DMS 273 treated with DMSO at 0.1 percent for 48 hours (cell line): ENCODE results near the gene GLIS2.

Experiments used
- DNase-seq: peaks from one replicate; lab custom pipeline; 2025; lab: John Stamatoyannopoulos, UW

Gene GLIS2

GRCh38 chr16:4371357-4372000 lies 55.6 kb downstream of the GLIS2 start, which contains the start of gene VASN:
VASN (plus strand) TSS chr16:4371848; CDS start chr16:4380878, 9,030 bp downstream.
- DNase-seq = no peak

- no peak for DNase-seq
These were observed 56.2 kb downstream of the GLIS2 start for GRCh38 chr16:4372001-4372577.

- DNase-seq = no peak
These were observed 56.9 kb downstream of the GLIS2 start for GRCh38 chr16:4372578-4373355.

DNA sequence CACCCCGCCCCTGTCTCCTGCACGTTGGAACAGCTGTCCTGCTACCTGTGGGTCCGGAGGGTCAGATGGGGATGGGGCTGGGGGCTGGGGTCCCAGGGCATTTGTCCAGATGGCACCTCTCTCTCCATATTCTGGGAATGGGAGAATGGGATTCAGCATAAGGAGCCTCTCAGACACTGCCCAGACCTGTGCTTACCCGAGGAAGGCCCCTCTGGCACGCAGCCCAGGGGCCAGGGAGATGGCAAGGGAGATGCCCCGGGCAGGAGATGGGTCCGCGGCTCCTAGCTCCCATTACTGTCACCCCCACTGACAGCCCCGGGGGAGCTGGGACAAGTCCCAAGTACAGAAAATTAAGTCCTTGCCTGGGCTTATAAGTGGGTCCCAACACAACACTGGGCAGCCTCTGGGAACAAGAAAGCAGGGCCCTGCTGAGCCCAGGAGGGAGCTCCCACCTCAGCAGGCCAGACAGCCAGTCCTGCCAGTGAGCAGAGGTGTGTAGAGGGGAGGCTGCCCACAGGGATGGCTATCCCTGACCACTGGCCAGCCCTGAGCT lies 57.6 kb downstream of the GLIS2 start:
- no peak for DNase-seq

- DNase-seq = no peak
These were observed 58.3 kb downstream of the GLIS2 start for GRCh38 chr16:4373909-4374742.

- DNase-seq = no peak
These were observed 59.9 kb downstream of the GLIS2 start for GRCh38 chr16:4375717-4376116.

DNA sequence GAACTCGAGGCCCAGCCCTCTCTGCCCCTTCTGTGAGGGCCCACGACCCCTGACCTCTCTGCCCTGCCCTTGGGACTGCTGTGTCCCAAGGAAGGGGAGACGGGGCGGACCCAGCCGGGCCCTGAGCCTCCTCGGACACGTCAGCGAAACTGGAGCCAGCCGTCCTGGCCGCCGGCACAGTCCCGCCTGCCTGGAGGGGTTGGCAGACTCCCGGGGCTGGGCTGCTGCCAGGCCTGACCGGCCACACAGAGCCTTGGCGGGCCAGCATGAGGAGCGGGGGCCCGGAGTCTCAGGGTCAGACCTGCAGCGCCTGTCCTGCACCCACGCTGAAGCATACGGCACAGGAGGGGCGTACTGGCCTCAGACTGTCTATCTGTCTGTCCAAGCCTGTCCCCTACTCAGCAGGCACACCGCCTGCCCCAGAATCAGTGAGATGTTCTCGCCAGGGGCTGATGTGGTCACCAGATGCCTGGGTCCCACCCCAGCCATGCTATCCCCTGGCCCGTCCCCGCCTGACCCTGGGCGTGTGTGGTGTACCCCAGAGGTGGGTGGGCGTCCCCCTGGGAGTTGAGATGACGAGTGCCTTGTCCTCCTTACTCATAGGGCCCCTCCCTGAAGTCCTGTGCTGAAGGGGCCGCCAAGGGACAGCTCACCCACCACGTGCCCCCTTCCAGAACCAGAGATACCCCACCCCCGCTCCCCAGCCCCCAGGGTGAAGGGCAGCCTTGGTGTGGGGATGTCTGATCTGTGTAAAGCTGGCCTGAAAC lies 60.4 kb downstream of the GLIS2 start:
- DNase-seq = no peak

- DNase-seq = no peak
These were observed 61.2 kb downstream of the GLIS2 start for GRCh38 chr16:4376893-4377572.

- DNase-seq = no peak
These were observed 61.8 kb downstream of the GLIS2 start for GRCh38 chr16:4377573-4378154.

DNA sequence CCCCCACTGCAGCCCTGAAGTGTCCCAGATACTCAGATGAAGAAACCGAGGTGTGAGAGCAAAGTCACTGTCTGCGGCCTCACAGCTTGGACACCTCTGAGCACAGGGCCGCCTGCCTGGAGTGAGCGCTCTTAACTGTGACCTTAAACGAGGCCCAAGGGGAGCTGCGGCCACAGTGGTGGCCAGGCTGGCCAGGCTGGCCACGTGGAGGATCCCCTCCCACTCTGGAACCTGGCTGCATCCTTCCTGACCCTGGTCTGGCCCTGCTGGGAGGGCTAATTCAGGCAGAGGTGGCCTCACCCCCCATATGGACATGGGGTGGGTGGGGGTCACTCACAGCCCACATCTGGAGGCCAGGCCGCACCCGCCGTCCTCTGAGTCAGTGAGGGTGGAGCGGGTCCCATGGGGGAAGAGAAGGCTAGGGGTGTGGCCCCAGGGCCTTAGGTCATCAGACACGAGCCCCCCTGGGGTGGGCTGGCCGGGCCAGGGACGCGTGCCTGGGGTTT lies 62.3 kb downstream of the GLIS2 start:
- no peak for DNase-seq

- DNase-seq = no peak
These were observed 63.3 kb downstream of the GLIS2 start for GRCh38 chr16:4378999-4379690.

DNA sequence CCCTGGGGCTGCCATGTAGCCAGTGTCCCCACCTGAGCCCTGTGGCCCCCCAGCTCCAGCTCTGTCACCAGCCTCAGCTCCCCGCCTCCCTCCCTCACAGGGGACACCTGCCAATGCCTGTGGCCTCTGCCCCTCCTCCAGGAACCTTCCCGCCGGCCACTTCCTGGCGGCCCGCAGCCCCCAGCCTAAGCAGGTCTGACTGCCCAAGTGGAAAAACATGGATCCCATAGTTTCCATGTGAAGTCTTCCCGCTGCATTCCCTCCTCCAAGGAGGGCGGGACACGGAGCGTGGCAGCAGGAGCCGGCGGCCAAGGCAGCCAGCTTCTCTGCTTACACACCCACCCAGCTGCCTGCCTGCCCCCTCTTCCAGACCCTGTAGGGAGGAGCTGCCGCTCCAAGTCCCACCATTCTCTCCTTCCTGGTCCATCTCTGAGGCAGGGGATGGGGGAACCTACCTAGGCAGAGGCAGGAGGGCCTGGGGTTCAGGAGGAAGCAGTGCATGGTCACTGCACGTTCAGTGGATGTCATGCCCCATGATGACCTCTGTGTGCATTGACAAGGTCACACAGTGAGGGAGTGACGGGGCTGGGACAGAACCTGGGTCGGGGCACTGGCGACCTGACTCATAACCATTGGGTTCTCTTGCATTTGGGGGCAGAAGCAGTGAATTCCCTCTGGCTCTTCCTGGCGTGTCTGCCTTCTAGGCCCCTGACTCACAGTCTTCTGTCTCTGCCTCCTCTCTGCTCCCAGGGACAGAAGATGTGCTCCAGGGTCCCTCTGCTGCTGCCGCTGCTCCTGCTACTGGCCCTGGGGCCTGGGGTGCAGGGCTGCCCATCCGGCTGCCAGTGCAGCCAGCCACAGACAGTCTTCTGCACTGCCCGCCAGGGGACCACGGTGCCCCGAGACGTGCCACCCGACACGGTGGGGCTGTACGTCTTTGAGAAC lies 64.5 kb downstream of the GLIS2 start:
- no peak for DNase-seq

- no peak for DNase-seq
These were observed 65.4 kb downstream of the GLIS2 start for GRCh38 chr16:4381072-4381934.

GRCh38 chr16:4381935-4382794 lies 66.3 kb downstream of the GLIS2 start:
- no peak for DNase-seq

DNA sequence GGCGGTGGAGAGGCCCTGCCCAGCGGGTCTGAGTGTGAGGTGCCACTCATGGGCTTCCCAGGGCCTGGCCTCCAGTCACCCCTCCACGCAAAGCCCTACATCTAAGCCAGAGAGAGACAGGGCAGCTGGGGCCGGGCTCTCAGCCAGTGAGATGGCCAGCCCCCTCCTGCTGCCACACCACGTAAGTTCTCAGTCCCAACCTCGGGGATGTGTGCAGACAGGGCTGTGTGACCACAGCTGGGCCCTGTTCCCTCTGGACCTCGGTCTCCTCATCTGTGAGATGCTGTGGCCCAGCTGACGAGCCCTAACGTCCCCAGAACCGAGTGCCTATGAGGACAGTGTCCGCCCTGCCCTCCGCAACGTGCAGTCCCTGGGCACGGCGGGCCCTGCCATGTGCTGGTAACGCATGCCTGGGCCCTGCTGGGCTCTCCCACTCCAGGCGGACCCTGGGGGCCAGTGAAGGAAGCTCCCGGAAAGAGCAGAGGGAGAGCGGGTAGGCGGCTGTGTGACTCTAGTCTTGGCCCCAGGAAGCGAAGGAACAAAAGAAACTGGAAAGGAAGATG lies 67.0 kb downstream of the GLIS2 start:
- no peak for DNase-seq
